NOMO-1 (cell line): ENCODE measurements around the gene CAP2.
"Not testable (repeated sequence)": the region's sequence is repeated elsewhere in the genome, so short reads cannot be mapped to it uniquely, and the experiment has no call there.

Experiments
- DNase-seq, 2 experiments: peaks; one replicate each; lab custom pipeline; 2025; ENCODE audit not compliant: unreplicated experiment in 2 of 2; lab: John Stamatoyannopoulos, UW

The CAP2 gene

DNA sequence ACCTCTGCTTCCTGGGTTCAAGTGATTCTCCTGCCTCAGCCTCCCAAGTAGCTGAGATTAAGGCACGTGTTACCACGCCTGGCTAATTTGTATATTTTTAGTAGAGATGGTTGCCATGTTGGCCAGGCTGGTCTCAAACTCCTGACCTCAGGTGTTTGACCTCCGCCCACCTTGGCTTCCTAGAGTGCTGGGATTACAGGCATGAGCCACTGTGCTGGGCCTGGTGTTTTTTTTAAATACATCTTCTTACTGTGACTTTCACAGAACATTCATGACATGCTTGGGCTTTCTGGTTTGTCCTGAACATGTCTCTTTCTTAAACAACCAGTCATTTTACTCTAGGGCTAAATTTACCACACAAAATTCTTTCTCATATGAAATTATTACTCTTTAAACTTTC, 172.0 kb downstream of the CAP2 start:
- DNase-seq, result no peak

GRCh38 chr6:17574866-17575560, 181.6 kb downstream of the CAP2 start:
- DNase-seq, result no peak

- no peak for DNase-seq
Observed at GRCh38 chr6:17577059-17577458, 183.7 kb downstream of the CAP2 start.

- no peak for DNase-seq
Observed at GRCh38 chr6:17580518-17581048, 187.2 kb downstream of the CAP2 start.

DNA sequence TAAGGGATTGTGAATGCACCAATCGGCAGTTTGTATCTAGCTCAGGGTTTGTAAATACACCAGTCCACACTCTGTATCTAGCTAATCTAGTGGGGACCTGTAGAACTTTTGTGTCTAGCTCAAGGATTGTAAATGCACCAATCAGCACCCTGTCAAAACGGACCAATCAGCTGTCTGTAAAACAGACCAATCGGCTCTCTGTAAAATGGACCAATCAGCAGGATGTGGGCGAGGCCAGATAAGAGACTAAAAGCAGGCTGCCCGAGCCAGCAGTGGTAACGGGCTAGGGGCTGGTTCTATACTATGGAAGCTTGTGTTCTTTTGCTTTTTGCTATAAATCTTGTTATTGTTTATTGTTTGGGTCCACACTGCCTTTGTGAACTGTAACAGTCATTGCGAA, 187.9 kb downstream of the CAP2 start:
- not testable (repeated sequence) for DNase-seq

DNA sequence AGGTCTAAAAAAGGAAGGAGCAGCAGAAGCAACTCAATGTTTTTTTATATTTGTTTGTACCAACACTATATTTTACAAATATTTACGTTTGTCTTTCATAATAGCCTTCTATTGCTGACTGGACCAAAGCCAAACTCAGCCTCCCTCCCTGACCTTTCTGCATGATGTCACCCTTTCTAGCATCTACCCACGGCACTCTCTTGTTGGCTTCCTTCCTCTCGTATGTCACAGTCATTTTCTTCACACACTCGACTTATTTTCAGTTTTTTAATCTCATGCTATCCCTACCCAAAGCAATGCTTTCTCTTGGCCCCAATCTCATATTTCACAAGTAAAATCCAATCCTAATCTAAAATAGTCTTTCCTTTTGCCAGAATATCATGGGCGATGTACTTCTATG, 190.4 kb downstream of the CAP2 start:
- no peak for DNase-seq

DNA sequence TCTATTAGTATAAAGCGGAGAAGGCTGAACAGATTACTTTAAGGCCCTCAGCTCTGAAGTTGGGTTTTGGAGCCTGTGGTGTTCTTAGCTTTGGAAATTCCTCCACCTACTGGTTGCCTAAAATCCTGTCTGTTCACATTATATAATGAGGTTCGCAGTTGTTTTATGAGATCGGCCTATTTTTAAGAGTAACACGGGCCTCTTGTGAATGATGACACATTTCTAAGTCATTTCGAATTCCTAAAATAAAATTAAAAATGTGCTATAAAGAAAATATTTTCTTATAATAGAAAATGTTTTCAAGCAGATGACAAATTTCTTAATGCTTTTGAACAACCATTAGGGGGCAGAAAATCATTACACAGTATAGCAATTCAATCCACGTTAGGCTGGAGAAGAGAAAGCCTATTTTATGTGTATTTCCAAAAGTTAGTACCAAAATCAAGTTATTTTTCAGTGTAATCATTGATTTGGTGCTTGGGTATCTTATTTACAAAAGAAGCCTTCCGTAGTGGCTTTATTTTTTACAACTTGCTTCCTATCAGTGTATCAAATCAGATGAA, 190.9 kb downstream of the CAP2 start:
- peak; percentile 49 to 78 for DNase-seq

GRCh38 chr6:17585766-17586490, 192.5 kb downstream of the CAP2 start:
- peak; percentile 23 to 38 for DNase-seq

DNA sequence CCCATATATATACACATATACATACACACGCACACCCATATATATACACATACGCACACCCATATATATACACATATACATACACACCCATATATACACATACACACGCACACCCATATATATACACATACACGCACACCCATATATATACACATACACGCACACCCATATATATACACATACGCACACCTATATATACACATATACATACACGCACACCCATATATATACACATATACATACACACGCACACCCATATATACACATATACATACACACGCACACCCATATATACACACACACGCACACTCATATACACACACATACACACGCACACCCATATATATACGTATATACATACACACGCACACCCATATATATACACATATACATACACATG, 193.2 kb downstream of the CAP2 start:
- DNase-seq, result not testable (repeated sequence)

- DNase-seq, result no peak
Observed at GRCh38 chr6:17588011-17588410, 194.6 kb downstream of the CAP2 start.

DNA sequence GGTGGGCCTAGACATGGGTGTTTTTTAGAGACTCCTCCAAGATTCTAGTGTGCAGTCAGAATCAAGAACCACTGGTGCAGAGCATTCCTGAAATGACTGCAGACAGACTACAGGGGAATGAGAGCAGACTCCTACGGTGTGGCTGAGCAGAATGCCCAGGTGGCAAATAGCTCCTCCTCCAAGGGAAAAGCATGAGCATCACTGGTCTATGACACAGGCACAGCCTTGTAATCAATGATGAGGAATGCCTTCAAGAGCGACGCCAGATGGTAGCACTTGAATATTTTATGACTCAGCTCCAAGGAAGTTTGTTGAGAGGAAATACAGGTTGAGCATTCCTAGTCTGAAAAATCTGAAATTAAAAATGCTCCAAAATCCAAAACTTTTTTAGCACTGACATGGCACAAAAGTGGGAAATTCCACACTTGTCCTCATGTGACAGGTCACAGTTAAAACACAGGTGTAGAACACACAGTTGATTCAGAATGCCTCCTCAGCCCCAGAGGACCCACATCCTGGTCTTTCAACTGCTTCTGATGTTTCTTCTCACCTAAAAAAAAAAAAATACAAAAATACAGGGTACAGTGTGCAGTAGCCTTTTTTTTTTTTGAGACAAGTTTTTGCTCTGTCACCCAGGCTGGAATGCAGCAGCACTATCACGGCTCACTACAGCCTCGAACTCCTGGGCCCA, 196.2 kb downstream of the CAP2 start:
- DNase-seq, result no peak

- DNase-seq, result peak; percentile 24 to 83
Observed at GRCh38 chr6:17591287-17591686, 197.9 kb downstream of the CAP2 start.

DNA sequence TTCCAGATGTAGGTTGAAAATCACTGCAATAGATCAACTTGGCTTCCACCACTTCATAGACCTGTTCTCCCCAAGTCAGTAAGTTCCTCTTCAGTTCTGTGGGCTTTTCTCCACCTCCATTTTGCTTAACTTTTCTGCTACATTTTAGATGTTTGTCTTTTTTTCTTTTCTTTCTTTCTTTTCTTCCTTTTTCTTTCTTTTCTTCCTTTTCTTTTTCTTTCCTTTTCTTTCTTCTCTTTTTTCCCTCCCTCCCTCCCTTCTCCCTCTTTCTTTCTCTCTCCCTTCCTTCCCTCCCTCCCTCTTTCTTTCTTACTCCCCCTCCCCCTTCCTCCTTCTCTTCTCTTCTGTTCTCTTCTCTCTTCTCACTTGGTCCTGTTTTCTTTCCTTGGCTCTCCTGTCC, 199.9 kb downstream of the CAP2 start:
- DNase-seq, result no peak

GRCh38 chr6:17596085-17596484, 202.7 kb downstream of the CAP2 start:
- DNase-seq, result no peak

- peak; percentile 75 to 86 for DNase-seq
Observed at GRCh38 chr6:17599877-17600526, 206.6 kb downstream of the CAP2 start, which contains the start of gene FAM8A1. FAM8A1 (plus strand) TSS chr6:17600302; CDS start chr6:17600410, 108 bp downstream.

DNA sequence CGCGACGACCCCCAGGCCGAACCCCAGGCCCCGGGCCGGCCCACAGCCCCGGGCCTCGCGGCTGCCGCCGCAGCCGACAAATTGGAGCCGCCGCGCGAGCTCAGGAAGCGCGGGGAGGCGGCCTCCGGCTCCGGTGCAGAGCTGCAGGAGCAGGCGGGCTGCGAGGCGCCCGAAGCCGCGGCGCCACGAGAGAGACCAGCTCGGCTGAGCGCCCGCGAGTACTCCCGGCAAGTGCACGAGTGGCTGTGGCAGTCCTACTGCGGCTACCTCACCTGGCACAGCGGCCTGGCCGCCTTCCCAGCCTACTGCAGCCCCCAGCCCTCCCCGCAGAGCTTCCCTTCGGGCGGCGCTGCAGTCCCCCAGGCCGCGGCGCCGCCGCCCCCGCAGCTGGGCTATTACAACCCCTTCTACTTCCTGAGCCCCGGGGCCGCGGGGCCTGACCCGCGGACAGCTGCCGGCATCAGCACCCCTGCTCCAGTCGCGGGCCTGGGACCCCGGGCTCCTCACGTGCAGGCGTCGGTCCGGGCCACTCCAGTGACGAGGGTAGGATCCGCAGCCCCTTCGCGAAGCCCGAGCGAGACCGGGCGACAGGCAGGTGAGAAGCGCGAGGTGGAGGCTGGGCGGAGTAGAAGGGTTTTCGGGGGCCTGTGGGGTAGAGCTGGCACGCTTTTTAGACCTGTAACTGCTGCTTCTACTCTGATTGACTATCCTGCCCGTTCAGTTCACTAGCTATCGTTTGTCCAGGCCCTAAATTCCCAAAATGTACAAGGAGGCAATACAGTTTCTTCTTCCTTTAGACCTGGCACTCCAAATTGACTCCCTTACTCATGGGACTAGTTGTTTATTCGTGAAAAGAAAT, 207.4 kb downstream of the CAP2 start:
- DNase-seq, result peak; percentile 21 to 46

DNA sequence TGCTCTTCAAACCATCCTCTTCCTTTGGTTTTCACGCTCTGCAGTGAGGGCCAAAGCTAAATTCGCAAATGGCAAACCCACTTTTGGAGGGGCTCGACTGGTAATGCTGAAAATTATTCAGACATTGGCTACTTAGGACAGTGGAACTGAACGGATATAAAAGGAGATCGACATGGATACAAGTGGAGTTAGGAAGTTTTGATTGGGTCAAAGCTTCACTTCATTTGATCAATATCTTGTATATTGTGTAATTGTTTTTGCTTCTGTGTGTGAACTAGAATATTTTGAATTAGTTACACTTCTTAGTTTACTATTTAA, 207.9 kb downstream of the CAP2 start:
- DNase-seq, result no peak

DNA sequence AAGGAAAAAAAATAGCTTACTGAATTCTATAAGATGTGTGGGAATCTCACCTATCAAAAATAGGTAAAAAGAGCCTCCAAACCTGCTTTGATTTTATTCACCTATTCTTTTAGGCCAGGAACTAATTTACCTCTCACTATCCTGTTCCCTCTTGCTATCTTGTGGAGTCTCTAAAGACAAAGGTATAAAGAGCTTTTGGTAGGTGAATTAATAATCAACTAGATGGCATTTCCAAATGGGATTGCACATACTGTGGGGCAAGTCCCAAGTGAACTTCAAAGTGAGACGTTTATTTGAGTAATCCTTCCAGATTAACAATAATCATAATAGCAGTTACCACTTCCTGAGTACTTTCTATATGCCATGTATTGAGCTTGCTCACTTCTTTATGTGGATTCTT, 209.5 kb downstream of the CAP2 start:
- DNase-seq, result no peak

GRCh38 chr6:17606606-17607005, 213.2 kb downstream of the CAP2 start:
- no peak for DNase-seq
